WTC11 (cell line): ENCODE measurements around the gene CLEC12A. TPM values are rescaled to one million over a fixed set of nuclear protein-coding genes. Genes with fewer than 3 reads are reported as not detected.
"Not testable (repeated sequence)": the region's sequence is repeated elsewhere in the genome, so short reads cannot be mapped to it uniquely, and the experiment has no call there.

ENCODE experiments used
- ATAC-seq: fragments of 200-7000 bp; cut with Tn5 transposase; 2 replicates; pipeline ENCODE4 v1.10.0; 2021; ENCODE audit warnings: mild to moderate bottlenecking, moderate library complexity
- CTCF ChIA-PET: fragments of 300-600 bp; sonication (Branson Sonifier 250); formaldehyde crosslinking; loops from one replicate; lab custom pipeline; 2021; ENCODE audit warnings: antibody characterized with exemption; lab: Charles Lee
- POLR2A ChIA-PET: fragments of 350-600 bp; sonication (Branson Sonifier 250); formaldehyde crosslinking; loops from one replicate; lab custom pipeline; 2021; ENCODE audit warnings: antibody characterized with exemption; lab: Charles Lee
- DNase-seq: peaks from one replicate; pipeline ENCODE4 v3.0.0; 2021; ENCODE audit warnings: low spot score
- H3K27ac Mint-ChIP-seq: 2 replicates; pipeline ENCODE4 v1.8.0; 2021; ENCODE audit warnings: mixed read lengths
- H3K27me3 Mint-ChIP-seq: 2 replicates; pipeline ENCODE4 v1.8.0; 2021; ENCODE audit warnings: low read depth, mild to moderate bottlenecking, moderate library complexity, mixed read lengths
- H3K36me3 Mint-ChIP-seq: 2 replicates; pipeline ENCODE4 v1.8.0; 2021; ENCODE audit warnings: mixed read lengths
- H3K4me1 Mint-ChIP-seq: 2 replicates; pipeline ENCODE4 v1.8.0; 2022; ENCODE audit warnings: mixed read lengths
- H3K4me3 Mint-ChIP-seq: 2 replicates; pipeline ENCODE4 v1.8.0; 2021; ENCODE audit warnings: mild to moderate bottlenecking, moderate library complexity, mixed read lengths
- H3K9me3 Mint-ChIP-seq: 2 replicates; pipeline ENCODE4 v1.8.0; 2021; ENCODE audit warnings: mixed read lengths
- CTCF ChIP-seq: fragments of 200-600 bp; IDR thresholded peaks from 2 replicates; pipeline ENCODE4 v1.8.0; 2022; ENCODE audit warnings: antibody characterized with exemption
- EMX1 ChIP-seq: fragments of 250-450 bp; sonication (Bioruptor Pico); IDR thresholded peaks from 2 replicates; pipeline ENCODE4 v1.8.0; 2021; ENCODE audit warnings: mild to moderate bottlenecking
- ERG ChIP-seq: fragments of 250-450 bp; sonication (Bioruptor Pico); IDR thresholded peaks from 2 replicates; pipeline ENCODE4 v1.8.0; 2021; ENCODE audit warnings: mild to moderate bottlenecking
- ESRRA ChIP-seq: sonication (generic); formaldehyde crosslinking; IDR thresholded peaks from 2 replicates; pipeline ENCODE4 v1.8.1; 2022; ENCODE audit warnings: mild to moderate bottlenecking, missing genetic modification reagents, borderline replicate concordance
- FOXP1 ChIP-seq: sonication (generic); formaldehyde crosslinking; IDR thresholded peaks from 2 replicates; pipeline ENCODE4 v1.8.0; 2022; ENCODE audit warnings: missing genetic modification reagents, mild to moderate bottlenecking, moderate library complexity, borderline replicate concordance
- GRHL2 ChIP-seq: fragments of 250-450 bp; sonication (Bioruptor Pico); IDR thresholded peaks from 2 replicates; pipeline ENCODE4 v1.8.0; 2022; ENCODE audit warnings: mild to moderate bottlenecking, moderate library complexity; ENCODE audit not compliant: insufficient replicate concordance, severe bottlenecking
- HMGA2 ChIP-seq: fragments of 250-450 bp; sonication (Bioruptor Pico); IDR thresholded peaks from 2 replicates; pipeline ENCODE4 v1.4.0; 2021; ENCODE audit warnings: mild to moderate bottlenecking, moderate library complexity
- NFATC4 ChIP-seq: fragments of 250-450 bp; sonication (Bioruptor Pico); IDR thresholded peaks from 2 replicates; pipeline ENCODE4 v1.9.0; 2021; ENCODE audit warnings: mild to moderate bottlenecking
- NFE2L1 ChIP-seq: sonication (generic); formaldehyde crosslinking; IDR thresholded peaks from 2 replicates; pipeline ENCODE4 v1.8.1; 2023; ENCODE audit warnings: missing genetic modification reagents
- NR2C2 ChIP-seq: sonication (generic); formaldehyde crosslinking; IDR thresholded peaks from 2 replicates; pipeline ENCODE4 v1.8.0; 2022; ENCODE audit warnings: mild to moderate bottlenecking, missing genetic modification reagents
- PRDM15 ChIP-seq: sonication (generic); formaldehyde crosslinking; IDR thresholded peaks from 2 replicates; pipeline ENCODE4 v1.8.0; 2022; ENCODE audit warnings: missing genetic modification reagents
- TEAD1 ChIP-seq: sonication (generic); formaldehyde crosslinking; IDR thresholded peaks from 2 replicates; pipeline ENCODE4 v1.8.0; 2022; ENCODE audit warnings: mild to moderate bottlenecking, missing genetic modification reagents
- ZBTB21 ChIP-seq: sonication (generic); formaldehyde crosslinking; IDR thresholded peaks from 2 replicates; pipeline ENCODE4 v1.8.1; 2023; ENCODE audit warnings: mild to moderate bottlenecking, missing genetic modification reagents, borderline replicate concordance
- ZNF219 ChIP-seq: sonication (generic); formaldehyde crosslinking; IDR thresholded peaks from 2 replicates; pipeline ENCODE4 v1.8.0; 2023; ENCODE audit warnings: missing genetic modification reagents, mild to moderate bottlenecking, borderline replicate concordance
- ZNF317 ChIP-seq: sonication (generic); formaldehyde crosslinking; IDR thresholded peaks from 2 replicates; pipeline ENCODE4 v1.8.1; 2023; ENCODE audit warnings: low read depth, mild to moderate bottlenecking, moderate library complexity, missing genetic modification reagents, borderline replicate concordance
- total RNA-seq: library from RNA; stranded (reverse); gene quantifications from 3 replicates; pipeline ENCODE4 v1.2.3, GENCODE V29; 2021
- TF ChIP-seq, protein P1 (sequence below): sonication (generic); formaldehyde crosslinking; conservative IDR thresholded peaks from 2 replicates; pipeline ENCODE4 v1.8.1; 2023; ENCODE audit warnings: mild to moderate bottlenecking, low read depth, missing genetic modification reagents, moderate library complexity
- TF ChIP-seq, protein P2 (sequence below): sonication (generic); formaldehyde crosslinking; IDR thresholded peaks from 2 replicates; pipeline ENCODE4 v1.8.0; 2023; ENCODE audit warnings: missing genetic modification reagents
- TF ChIP-seq, protein P3 (sequence below): sonication (generic); formaldehyde crosslinking; IDR thresholded peaks from 2 replicates; pipeline ENCODE4 v1.8.1; 2022; ENCODE audit warnings: low read depth, mild to moderate bottlenecking, moderate library complexity, missing genetic modification reagents, borderline replicate concordance

CLEC12A gene
- total RNA-seq, 1 experiment from 2014 or later, result not detected

DNA sequence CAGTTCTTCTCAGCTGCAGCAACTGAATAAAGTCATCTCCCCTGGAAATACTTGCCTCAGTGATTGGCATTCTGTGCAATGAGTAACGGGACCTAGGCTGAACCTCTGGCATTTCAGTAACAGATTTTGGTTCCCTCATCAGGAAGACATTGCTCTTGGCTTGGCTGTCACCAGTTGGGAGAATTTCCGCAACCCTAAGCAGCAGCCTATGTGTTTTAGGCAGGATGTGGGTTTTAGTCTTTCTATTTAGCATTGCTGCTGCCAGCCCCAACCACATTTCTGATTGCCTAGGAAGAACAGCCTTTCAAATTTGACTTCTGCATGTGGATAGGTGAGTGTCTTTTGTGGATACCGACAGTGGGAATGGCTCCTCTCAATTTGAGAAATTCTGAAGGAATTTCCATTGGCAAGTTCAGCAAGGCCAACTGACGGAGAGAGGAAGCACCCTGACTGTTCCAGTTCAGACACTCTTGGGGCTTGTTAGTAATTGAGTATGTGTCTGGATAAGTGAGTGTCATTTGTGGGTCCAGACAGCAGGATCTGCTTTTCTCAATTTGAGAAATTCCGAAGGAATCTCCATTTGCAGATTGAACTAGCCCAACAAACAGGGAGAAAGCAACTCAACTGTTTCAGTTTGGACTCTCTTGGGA is 20.1 kb upstream of the CLEC12A start (continued):
- TF ChIP-seq PRDM15 (no peak), ESRRA (no peak), FOXP1 (CRISPR knock-in tag) (no peak), EMX1 (no peak)

DNA sequence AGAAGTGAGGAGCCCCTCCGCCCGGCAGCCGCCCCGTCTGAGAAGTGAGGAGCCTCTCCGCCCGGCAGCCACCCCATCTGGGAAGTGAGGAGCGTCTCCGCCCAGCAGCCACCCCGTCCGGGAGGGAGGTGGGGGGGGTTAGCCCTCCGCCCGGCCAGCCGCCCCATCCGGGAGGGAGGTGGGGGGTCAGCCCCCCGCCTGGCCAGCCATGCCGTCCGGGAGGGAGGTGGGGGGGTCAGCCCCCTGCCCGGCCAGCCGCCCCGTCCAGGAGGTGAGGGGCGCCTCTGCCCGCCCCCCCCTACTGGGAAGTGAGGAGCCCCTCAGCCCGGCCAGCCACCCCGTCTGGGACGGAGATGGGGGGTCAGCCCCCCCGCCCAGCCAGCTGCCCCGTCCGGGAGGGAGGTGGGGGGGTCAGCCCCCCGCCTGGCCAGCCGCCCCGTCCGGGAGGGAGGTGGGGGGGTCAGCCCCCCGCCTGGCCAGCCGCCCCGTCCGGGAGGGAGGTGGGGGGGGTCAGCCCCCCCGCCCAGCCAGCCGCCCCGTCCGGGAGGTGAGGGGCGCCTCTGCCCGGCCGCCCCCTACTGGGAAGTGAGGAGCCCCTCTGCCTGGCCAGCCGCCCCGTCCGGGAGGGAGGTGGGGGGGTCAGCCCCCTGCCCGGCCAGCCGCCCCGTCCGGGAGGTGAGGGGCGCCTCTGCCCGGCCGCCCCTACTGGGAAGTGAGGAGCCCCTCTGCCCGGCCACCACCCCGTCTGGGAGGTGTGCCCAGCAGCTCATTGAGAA is 18.1 kb upstream of the CLEC12A start:
- Mint-ChIP-seq H3K9me3 (peaks cover 23% of the 10 kb centered on the region), H3K36me3 (peaks cover 14% of the 10 kb centered on the region)
- H3K4me3 Mint-ChIP-seq, DNase-seq, ATAC-seq, H3K4me1 Mint-ChIP-seq, CTCF ChIA-PET, POLR2A ChIA-PET, H3K27ac Mint-ChIP-seq, H3K27me3 Mint-ChIP-seq: not testable (repeated sequence)

- no peaks in the 10 kb centered on the region; the same call in 1 of the 2 replicates for H3K27me3 Mint-ChIP-seq
- CTCF ChIA-PET, result no interaction called here
- no peak for TF ChIP-seq HMGA2
- no peak for TF ChIP-seq NFATC4 (CRISPR knock-in tag)
- no peak for TF ChIP-seq ESRRA
- TF ChIP-seq ZNF219 (CRISPR knock-in tag), result no peak
- no peak for TF ChIP-seq ERG
- no peak for TF ChIP-seq NR2C2 (CRISPR knock-in tag)
- TF ChIP-seq, protein P1, sequence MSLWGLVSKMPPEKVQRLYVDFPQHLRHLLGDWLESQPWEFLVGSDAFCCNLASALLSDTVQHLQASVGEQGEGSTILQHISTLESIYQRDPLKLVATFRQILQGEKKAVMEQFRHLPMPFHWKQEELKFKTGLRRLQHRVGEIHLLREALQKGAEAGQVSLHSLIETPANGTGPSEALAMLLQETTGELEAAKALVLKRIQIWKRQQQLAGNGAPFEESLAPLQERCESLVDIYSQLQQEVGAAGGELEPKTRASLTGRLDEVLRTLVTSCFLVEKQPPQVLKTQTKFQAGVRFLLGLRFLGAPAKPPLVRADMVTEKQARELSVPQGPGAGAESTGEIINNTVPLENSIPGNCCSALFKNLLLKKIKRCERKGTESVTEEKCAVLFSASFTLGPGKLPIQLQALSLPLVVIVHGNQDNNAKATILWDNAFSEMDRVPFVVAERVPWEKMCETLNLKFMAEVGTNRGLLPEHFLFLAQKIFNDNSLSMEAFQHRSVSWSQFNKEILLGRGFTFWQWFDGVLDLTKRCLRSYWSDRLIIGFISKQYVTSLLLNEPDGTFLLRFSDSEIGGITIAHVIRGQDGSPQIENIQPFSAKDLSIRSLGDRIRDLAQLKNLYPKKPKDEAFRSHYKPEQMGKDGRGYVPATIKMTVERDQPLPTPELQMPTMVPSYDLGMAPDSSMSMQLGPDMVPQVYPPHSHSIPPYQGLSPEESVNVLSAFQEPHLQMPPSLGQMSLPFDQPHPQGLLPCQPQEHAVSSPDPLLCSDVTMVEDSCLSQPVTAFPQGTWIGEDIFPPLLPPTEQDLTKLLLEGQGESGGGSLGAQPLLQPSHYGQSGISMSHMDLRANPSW, result no peak
- no peak for TF ChIP-seq NFE2L1
- TF ChIP-seq ZBTB21, result no peak
- TF ChIP-seq, protein P2, sequence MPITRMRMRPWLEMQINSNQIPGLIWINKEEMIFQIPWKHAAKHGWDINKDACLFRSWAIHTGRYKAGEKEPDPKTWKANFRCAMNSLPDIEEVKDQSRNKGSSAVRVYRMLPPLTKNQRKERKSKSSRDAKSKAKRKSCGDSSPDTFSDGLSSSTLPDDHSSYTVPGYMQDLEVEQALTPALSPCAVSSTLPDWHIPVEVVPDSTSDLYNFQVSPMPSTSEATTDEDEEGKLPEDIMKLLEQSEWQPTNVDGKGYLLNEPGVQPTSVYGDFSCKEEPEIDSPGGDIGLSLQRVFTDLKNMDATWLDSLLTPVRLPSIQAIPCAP (CRISPR knock-in tag), result no peak
- TF ChIP-seq TEAD1 (CRISPR knock-in tag), result no peak
- no peak for TF ChIP-seq ZNF317 (CRISPR knock-in tag)
- no peak for TF ChIP-seq GRHL2 (CRISPR knock-in tag)
- TF ChIP-seq, protein P3, sequence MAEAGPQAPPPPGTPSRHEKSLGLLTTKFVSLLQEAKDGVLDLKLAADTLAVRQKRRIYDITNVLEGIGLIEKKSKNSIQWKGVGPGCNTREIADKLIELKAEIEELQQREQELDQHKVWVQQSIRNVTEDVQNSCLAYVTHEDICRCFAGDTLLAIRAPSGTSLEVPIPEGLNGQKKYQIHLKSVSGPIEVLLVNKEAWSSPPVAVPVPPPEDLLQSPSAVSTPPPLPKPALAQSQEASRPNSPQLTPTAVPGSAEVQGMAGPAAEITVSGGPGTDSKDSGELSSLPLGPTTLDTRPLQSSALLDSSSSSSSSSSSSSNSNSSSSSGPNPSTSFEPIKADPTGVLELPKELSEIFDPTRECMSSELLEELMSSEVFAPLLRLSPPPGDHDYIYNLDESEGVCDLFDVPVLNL (CRISPR knock-in tag), result no peak
- no peak for TF ChIP-seq CTCF
These were observed 13.4 kb upstream of the CLEC12A start for GRCh38 chr12:9957834-9958233.

More at GRCh38 chr12:9957834-9958233, 13.4 kb upstream of the CLEC12A start:
- peaks cover 14% of the 10 kb centered on the region for H3K4me1 Mint-ChIP-seq
- ATAC-seq (no peak), DNase-seq (no peak)
- 0 out of 2 replicates have a peak, but pooled peaks cover 3% of the 10 kb centered on the region for H3K36me3 Mint-ChIP-seq
- H3K9me3 Mint-ChIP-seq, result peaks cover 13% of the 10 kb centered on the region
- POLR2A ChIA-PET, result no interaction called here
- H3K4me3 Mint-ChIP-seq, result no peak overlapping the region
- H3K27ac Mint-ChIP-seq, result no peak overlapping the region
